ENCODE results near the gene PER1. TPM values are rescaled to one million over a fixed set of nuclear protein-coding genes. Genes with fewer than 3 reads are reported as not detected.

Gene PER1
- total RNA-seq, 4 donors from 2014 or later = 67.1 to 188 (median 136) TPM

DNA sequence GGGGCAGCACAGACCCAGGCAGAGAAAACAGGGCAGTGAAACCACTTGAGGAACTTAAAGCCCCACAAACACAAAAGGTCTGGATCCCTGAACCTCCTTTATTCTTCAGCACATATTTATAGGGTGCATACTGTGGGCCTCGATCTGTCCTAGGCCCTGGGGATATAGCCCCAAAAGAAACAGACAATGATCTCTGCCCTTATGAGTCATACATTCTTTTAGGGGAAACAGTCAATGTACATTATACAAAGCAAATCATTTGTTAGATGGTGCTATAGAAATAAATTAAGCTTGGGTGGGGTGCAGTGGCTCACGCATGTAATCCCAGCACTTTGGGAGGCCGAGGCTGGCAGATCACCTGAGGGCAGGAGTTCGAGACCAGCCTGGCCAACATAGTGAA, 18.3 kb downstream of the PER1 start:
- no peak for ATAC-seq

DNA sequence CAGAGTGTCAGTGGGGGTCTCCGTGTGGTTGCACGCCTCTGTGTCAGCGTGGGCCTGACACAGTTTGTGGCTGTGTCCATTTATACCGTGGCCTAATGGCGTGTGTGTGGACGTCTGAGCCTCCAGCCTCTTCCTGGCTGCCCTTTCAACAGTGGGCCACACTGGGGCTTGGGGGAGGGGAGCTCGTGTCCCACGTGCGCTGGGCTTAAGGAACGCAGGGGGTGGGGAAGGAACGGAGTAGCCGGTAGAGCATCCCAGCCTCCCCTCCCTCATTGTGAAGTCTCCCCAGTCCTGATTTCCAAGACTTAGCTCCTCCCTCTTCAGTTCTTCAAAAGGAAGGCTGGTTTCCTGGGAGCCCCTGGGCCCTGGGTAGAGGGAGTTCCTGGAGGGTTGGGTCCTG, 18.8 kb downstream of the PER1 start:
- TF ChIP-seq POLR2AphosphoS5 (IDR thresholded peaks at IDR 0.05) (no peak), CTCF (IDR thresholded peaks at IDR 0.05) (no peak), POLR2A (IDR thresholded peaks at IDR 0.05) (no peak), EP300 (IDR thresholded peaks at IDR 0.05) (no peak)
- Histone ChIP-seq H3K27me3 (peaks cover 23% of the 10 kb centered on the region), H3K36me3 (no peaks in the 10 kb centered on the region), H3K27ac (no peak overlapping the region), H3K4me1 (peaks cover 0 to 9% (median 7%) of the 10 kb centered on the region in 3 donors), H3K4me3 (no peak overlapping the region), H3K9me3 (no peaks in the 10 kb centered on the region)
- ATAC-seq = no peak
- 39% methylated on average over 3 of the region's 12 CpGs; no CpG with 5 or more reads in 1 of the 2 donors for WGBS, 2 donors (ENCODE audit: low coverage in 1 of 2)

More for the DNA sequence above, 18.3 kb downstream of the PER1 start:
- Histone ChIP-seq H3K27ac (no peak overlapping the region), H3K27me3 (peaks cover 18% of the 10 kb centered on the region), H3K4me3 (no peak overlapping the region), H3K36me3 (no peaks in the 10 kb centered on the region), H3K4me1 (peaks cover 0 to 13% (median 9%) of the 10 kb centered on the region in 3 donors), H3K9me3 (no peaks in the 10 kb centered on the region)
- TF ChIP-seq POLR2A (IDR thresholded peaks at IDR 0.05) = no peak
- TF ChIP-seq EP300 (IDR thresholded peaks at IDR 0.05) = no peak
- TF ChIP-seq CTCF (IDR thresholded peaks at IDR 0.05) = no peak
- no peak for TF ChIP-seq POLR2AphosphoS5 (IDR thresholded peaks at IDR 0.05)
- 64 to 86% methylated on average over 3 to 4 of the region's 4 CpGs for WGBS, 2 donors (ENCODE audit: low coverage in 1 of 2)

GRCh38 chr17:8131844-8132441, 20.3 kb downstream of the PER1 start:
- WGBS, 2 donors (ENCODE audit: low coverage in 1 of 2) = 74 to 75% methylated on average over 3 of the region's 3 CpGs
- no peak for ATAC-seq
- no peaks in the 10 kb centered on the region for H3K36me3 ChIP-seq
- H3K9me3 ChIP-seq = no peaks in the 10 kb centered on the region
- peaks cover 0 to 8% (median 2%) of the 10 kb centered on the region in 3 donors for H3K4me1 ChIP-seq
- H3K4me3 ChIP-seq = no peak overlapping the region
- H3K27me3 ChIP-seq = peaks cover 33% of the 10 kb centered on the region
- H3K27ac ChIP-seq = no peak overlapping the region
- TF ChIP-seq POLR2AphosphoS5 (IDR thresholded peaks at IDR 0.05) = no peak
- no peak for TF ChIP-seq POLR2A (IDR thresholded peaks at IDR 0.05)
- no peak for TF ChIP-seq EP300 (IDR thresholded peaks at IDR 0.05)
- TF ChIP-seq CTCF (IDR thresholded peaks at IDR 0.05) = no peak

DNA sequence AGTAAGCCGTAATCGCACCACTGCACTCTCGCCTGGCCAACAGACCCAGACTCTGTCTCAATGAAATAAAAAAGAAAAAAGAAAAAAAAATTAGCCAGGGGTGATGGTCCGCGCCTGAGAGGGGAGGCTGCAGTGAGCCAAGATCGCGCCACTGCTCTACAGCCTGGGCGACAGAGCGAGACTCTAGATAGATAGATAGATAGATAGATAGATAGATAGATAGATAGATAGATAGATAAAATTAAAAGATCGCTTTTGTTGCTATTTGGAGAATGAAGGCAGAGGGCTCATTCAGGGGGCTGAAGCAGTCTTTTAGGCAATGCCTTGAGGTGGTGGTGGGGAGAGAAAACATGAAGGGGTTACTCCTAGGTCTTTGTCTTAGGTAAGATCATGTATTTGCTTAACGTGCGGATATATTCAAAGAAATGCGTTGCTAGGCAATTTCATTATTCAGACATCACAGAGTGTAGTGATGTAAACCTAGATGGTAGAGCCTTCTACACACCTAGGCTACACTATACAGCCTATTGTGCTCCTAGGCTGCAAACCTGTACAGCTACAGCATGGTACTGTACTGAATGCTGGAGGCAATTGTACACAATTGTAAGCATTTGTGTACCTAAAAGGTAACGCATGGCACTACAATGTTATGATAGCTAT, 23.9 kb downstream of the PER1 start:
- H3K27ac ChIP-seq = no peak overlapping the region
- no peaks in the 10 kb centered on the region for H3K9me3 ChIP-seq
- peaks cover 0 to 45% (median 30%) of the 10 kb centered on the region in 3 donors for H3K4me1 ChIP-seq
- no peak for ATAC-seq
- TF ChIP-seq POLR2AphosphoS5 (IDR thresholded peaks at IDR 0.05) (no peak), POLR2A (IDR thresholded peaks at IDR 0.05) (no peak), EP300 (IDR thresholded peaks at IDR 0.05) (no peak), CTCF (IDR thresholded peaks at IDR 0.05) (no peak)
- WGBS, 2 donors (ENCODE audit: low coverage in 1 of 2) = 79 to 80% methylated on average over 5 to 13 of the region's 14 CpGs
- H3K4me3 ChIP-seq = no peak overlapping the region
- no peaks in the 10 kb centered on the region for H3K36me3 ChIP-seq
- peaks cover 56% of the 10 kb centered on the region for H3K27me3 ChIP-seq

All from gastroesophageal sphincter (tissue), 4 donors.